HCT116 (cell line): ENCODE results near the gene BAHCC1. TPM values are rescaled to one million over a fixed set of nuclear protein-coding genes. Genes with fewer than 3 reads are reported as not detected.

Experiments used
- ATAC-seq: fragments of 200-7000 bp; cut with Tn5 transposase; 2 replicates; pipeline ENCODE4 v1.9.1; 2020; ENCODE audit warnings: mild to moderate bottlenecking, moderate library complexity
- BruUV-seq: library from RNA; stranded (reverse); fragments of 400-500 nt; replicated peaks from 2 replicates; lab custom pipeline; 2021; lab: Mats Ljungman, UMichigan
- CTCF ChIA-PET: fragments of 300-600 bp; sonication (Branson Sonifier 250); formaldehyde crosslinking; loops from one replicate; lab custom pipeline; 2021; ENCODE audit warnings: antibody characterized with exemption; lab: Charles Lee
- POLR2A ChIA-PET: fragments of 300-600, 350-600 bp; sonication (Branson Sonifier 250); formaldehyde crosslinking; loops from one replicate; lab custom pipeline; 2021; ENCODE audit warnings: antibody characterized with exemption; lab: Charles Lee
- RAD21 ChIA-PET, 2 experiments: fragments of 300-600 bp; sonication (Branson Sonifier 250); formaldehyde crosslinking; loops; one replicate each; lab custom pipeline; 2023; ENCODE audit warnings: low total read pairs in 2 of 2; ENCODE audit not compliant: uncharacterized antibody in 2 of 2, unreplicated experiment in 2 of 2, low non-redundant PET in 1 of 2; lab: Charles Lee
- DNase-seq: peaks from one replicate; pipeline ENCODE4 v3.0.0-alpha.2; 2010; ENCODE audit warnings: low read depth, low spot score
- H2AFZ ChIP-seq: fragments of 200-600 bp; shearing (Covaris generic), sonication (generic); 2 replicates; pipeline ENCODE4 v1.6.1; 2017; ENCODE audit warnings: low read depth, mixed run types, mixed read lengths, antibody characterized with exemption, low read length; ENCODE audit not compliant: poor library complexity, severe bottlenecking
- H3K27ac ChIP-seq: 2 replicates; pipeline ENCODE4 v1.5.1; 2012; ENCODE audit warnings: low read depth, low read length
- H3K27me3 ChIP-seq: fragments of 200-600 bp; sonication (generic); 2 replicates; pipeline ENCODE4 v1.6.1; 2016; ENCODE audit warnings: mixed run types, low read length, mixed read lengths; ENCODE audit not compliant: insufficient read depth
- H3K36me3 ChIP-seq, 2 experiments: fragments of 200-500 bp in 1 of 2; fragments of 200-600 bp in 1 of 2; sonication (Bioruptor generic) in 1 of 2; sonication (generic) in 1 of 2; 2 replicates each; pipeline versions ENCODE4 v1.5.1 to v1.6.1; 2014 to 2016; ENCODE audit warnings: low read length in 2 of 2, inconsistent platforms in 1 of 2, mixed read lengths in 1 of 2, mixed run types in 1 of 2; ENCODE audit not compliant: insufficient read depth in 2 of 2, control insufficient read depth in 1 of 2
- H3K4me1 ChIP-seq, 2 experiments: fragments of 200-600 bp in 1 of 2; sonication (generic) in 1 of 2; 2 replicates each; pipeline versions ENCODE4 v1.5.1 to v1.6.1; 2012 to 2017; ENCODE audit warnings: low read length in 2 of 2, inconsistent platforms in 1 of 2, mild to moderate bottlenecking in 1 of 2, mixed read lengths in 1 of 2, mixed run types in 1 of 2, moderate library complexity in 1 of 2; ENCODE audit not compliant: insufficient read depth in 2 of 2, control insufficient read depth in 1 of 2
- H3K4me2 ChIP-seq: fragments of 200-600 bp; sonication (generic); 2 replicates; pipeline ENCODE4 v1.6.1; 2017; ENCODE audit warnings: mixed run types, low read length, mixed read lengths
- H3K4me3 ChIP-seq, 2 experiments: fragments of 200-600 bp in 1 of 2; sonication (generic) in 1 of 2; replicated peaks in 1 of 2; 2 replicates each; pipeline ENCODE4 v1.5.1; 2011 to 2016; ENCODE audit warnings: low read length in 2 of 2, control low read depth in 1 of 2, low read depth in 1 of 2, mild to moderate bottlenecking in 1 of 2, mixed read lengths in 1 of 2, mixed run types in 1 of 2
- H3K79me2 ChIP-seq: fragments of 200-600 bp; sonication (generic); 2 replicates; pipeline ENCODE4 v1.6.1; 2017; ENCODE audit warnings: mild to moderate bottlenecking, mixed run types, low read length, moderate library complexity, mixed read lengths; ENCODE audit not compliant: insufficient read depth
- H3K9ac ChIP-seq: fragments of 200-600 bp; sonication (generic); 2 replicates; pipeline ENCODE4 v1.6.1; 2016; ENCODE audit warnings: low read length, mixed read lengths
- H3K9me2 ChIP-seq: fragments of 200-600 bp; sonication (generic), shearing (Covaris generic); 2 replicates; pipeline ENCODE4 v1.6.1; 2017; ENCODE audit warnings: mixed run types, mild to moderate bottlenecking, moderate library complexity; ENCODE audit not compliant: insufficient read depth
- H3K9me3 ChIP-seq, 2 experiments: fragments of 200-500 bp in 1 of 2; fragments of 200-600 bp in 1 of 2; sonication (Bioruptor generic) in 1 of 2; sonication (generic) in 1 of 2; 2 replicates each; pipeline ENCODE4 v1.6.1; 2014 to 2017; ENCODE audit warnings: low read length in 2 of 2, mixed read lengths in 2 of 2, inconsistent platforms in 1 of 2, low read depth in 1 of 2, mild to moderate bottlenecking in 1 of 2, mixed run types in 1 of 2, moderate library complexity in 1 of 2; ENCODE audit not compliant: control insufficient read depth in 1 of 2, insufficient read depth in 1 of 2
- H4K20me1 ChIP-seq: fragments of 200-600 bp; sonication (generic), shearing (Covaris generic); 2 replicates; pipeline ENCODE4 v1.6.1; 2017; ENCODE audit warnings: mixed run types, mild to moderate bottlenecking, moderate library complexity; ENCODE audit not compliant: insufficient read depth
- EZH2phosphoT487 ChIP-seq: fragments of 200-600 bp; IDR thresholded peaks from 2 replicates; pipeline ENCODE4 v1.6.1; 2018; ENCODE audit warnings: antibody characterized with exemption, borderline replicate concordance
- SP1 ChIP-seq: IDR thresholded peaks from 2 replicates; pipeline ENCODE4 v1.6.1; 2012; ENCODE audit warnings: low read depth
- SRF ChIP-seq: IDR thresholded peaks from 2 replicates; pipeline ENCODE4 v1.6.1; 2012; ENCODE audit warnings: low read depth
- intact Hi-C: fragments of 100-400 bp; cut with micrococcal nuclease; formaldehyde crosslinking; loops from 2 replicates; pipeline ENCODE4 v1.10.0; 2022
- total RNA-seq: library from RNA; stranded (reverse); gene quantifications from one replicate; pipeline ENCODE4 v1.2.1, GENCODE V29; 2021; ENCODE audit not compliant: unreplicated experiment
- TF ChIP-seq, protein P1 (sequence below): IDR thresholded peaks from 2 replicates; pipeline ENCODE4 v1.6.1; 2012; ENCODE audit warnings: low read depth

The BAHCC1 gene
- total RNA-seq, 1 experiment from 2014 or later: 45.2 TPM

DNA sequence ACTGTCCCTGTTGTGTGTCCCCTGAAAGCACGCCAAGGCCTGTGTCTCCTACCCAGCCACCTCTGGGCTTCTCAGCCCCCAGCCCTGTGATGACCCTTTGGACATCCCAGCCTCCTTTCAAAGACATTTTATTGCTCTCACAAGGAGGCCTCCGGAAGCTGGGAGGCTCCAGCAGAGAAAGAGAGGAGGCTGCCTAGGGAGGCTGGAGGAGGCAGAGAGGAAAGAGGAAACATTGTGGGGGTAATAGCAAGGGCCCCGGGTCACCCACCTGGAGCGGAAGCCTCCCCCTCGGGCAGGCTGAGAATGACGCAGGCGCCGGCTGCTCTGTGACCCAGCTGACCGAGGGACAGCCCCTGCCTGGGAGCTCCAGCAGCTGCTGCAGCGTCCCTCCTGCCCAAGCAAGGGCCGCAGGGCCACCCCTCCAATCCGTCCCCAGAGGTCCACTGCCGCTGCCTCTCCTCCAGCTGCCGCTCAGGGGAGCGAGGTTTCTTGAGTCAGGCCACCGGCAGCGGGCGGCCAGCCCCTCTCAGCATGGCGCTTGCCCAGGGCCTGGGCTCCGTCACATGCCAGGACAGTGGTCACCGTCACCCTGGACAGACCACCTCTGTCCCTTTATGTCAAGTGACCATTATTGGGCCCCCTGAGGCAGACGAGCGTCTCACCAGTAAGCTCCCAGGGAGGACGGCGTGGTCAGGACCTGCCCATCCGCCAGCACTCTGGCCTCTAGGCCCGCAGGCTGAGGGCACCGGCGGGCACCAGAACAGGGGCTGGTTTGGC, 88.0 kb downstream of the BAHCC1 start:
- DNase-seq (no peak), ATAC-seq (no peak)
- BruUV-seq: no TSS peak
- Histone ChIP-seq H3K4me1 (peaks cover 19 to 41% of the 10 kb centered on the region in 2 experiments), H3K4me2 (peak overlapping the region; percentile 84; the same call in 1 of the 2 replicates)
- CTCF ChIA-PET: interaction anchor here (1.3 to 1.9 kb wide), 4 partner anchors 9 to 174 kb away, joined by 3 to 11 read pairs (median 4); no protein-coding TSS in a partner anchor
- TF ChIP-seq, protein P1, sequence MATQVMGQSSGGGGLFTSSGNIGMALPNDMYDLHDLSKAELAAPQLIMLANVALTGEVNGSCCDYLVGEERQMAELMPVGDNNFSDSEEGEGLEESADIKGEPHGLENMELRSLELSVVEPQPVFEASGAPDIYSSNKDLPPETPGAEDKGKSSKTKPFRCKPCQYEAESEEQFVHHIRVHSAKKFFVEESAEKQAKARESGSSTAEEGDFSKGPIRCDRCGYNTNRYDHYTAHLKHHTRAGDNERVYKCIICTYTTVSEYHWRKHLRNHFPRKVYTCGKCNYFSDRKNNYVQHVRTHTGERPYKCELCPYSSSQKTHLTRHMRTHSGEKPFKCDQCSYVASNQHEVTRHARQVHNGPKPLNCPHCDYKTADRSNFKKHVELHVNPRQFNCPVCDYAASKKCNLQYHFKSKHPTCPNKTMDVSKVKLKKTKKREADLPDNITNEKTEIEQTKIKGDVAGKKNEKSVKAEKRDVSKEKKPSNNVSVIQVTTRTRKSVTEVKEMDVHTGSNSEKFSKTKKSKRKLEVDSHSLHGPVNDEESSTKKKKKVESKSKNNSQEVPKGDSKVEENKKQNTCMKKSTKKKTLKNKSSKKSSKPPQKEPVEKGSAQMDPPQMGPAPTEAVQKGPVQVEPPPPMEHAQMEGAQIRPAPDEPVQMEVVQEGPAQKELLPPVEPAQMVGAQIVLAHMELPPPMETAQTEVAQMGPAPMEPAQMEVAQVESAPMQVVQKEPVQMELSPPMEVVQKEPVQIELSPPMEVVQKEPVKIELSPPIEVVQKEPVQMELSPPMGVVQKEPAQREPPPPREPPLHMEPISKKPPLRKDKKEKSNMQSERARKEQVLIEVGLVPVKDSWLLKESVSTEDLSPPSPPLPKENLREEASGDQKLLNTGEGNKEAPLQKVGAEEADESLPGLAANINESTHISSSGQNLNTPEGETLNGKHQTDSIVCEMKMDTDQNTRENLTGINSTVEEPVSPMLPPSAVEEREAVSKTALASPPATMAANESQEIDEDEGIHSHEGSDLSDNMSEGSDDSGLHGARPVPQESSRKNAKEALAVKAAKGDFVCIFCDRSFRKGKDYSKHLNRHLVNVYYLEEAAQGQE: no peak
- TF ChIP-seq EZH2phosphoT487 (no peak), SP1 (no peak), SRF (no peak)
- TF ChIP-seq, all 23 proteins: peak for 0
- Histone ChIP-seq H2AFZ (no peak overlapping the region), H3K9me3 (no peaks in the 10 kb centered on the region), H3K9me2 (no peaks in the 10 kb centered on the region), H3K27me3 (no peaks in the 10 kb centered on the region), H3K4me3 (no peak overlapping the region), H3K9ac (no peak overlapping the region), H3K79me2 (no peaks in the 10 kb centered on the region; the same call in 1 of the 2 replicates), H4K20me1 (no peaks in the 10 kb centered on the region), H3K27ac (peak overlapping the region; percentile 74; the same call in 1 of the 2 replicates), H3K36me3 (no peaks in the 10 kb centered on the region)
- ChIA-PET POLR2A (interaction anchor here (1.2 to 1.6 kb wide), 2 partner anchors 11 to 118 kb away, joined by 3 to 4 read pairs; no protein-coding TSS in a partner anchor), RAD21 (no interaction called here)
- intact Hi-C loops: no loop called here
